ENCODE data around the gene CELA2A.
"Not testable (repeated sequence)": the region's sequence is repeated elsewhere in the genome, so short reads cannot be mapped to it uniquely, and the experiment has no call there.

Gene CELA2A

DNA sequence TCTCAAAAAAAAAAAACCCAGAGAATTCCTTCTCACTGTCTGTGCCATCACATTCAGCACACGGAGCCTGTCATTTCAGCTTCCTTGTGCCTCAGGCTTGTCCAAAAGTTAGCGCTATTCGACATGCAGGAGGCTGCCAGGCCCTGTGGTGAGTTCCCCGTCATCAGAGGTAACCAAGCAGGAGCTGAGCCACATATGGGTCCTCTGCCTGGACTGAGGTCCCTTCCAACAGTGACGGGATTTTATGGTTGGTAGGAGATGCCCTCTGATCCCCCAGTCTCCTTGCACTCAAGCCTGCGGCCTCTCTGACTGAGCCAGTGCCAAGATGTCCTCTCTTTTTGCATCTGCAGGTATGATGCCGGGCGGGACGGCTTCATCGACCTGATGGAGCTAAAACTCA, 31.0 kb upstream of the CELA2A start:
- DNase-seq: no peak

GRCh38 chr1:15425958-15426357, 30.6 kb upstream of the CELA2A start:
- DNase-seq: no peak

DNA sequence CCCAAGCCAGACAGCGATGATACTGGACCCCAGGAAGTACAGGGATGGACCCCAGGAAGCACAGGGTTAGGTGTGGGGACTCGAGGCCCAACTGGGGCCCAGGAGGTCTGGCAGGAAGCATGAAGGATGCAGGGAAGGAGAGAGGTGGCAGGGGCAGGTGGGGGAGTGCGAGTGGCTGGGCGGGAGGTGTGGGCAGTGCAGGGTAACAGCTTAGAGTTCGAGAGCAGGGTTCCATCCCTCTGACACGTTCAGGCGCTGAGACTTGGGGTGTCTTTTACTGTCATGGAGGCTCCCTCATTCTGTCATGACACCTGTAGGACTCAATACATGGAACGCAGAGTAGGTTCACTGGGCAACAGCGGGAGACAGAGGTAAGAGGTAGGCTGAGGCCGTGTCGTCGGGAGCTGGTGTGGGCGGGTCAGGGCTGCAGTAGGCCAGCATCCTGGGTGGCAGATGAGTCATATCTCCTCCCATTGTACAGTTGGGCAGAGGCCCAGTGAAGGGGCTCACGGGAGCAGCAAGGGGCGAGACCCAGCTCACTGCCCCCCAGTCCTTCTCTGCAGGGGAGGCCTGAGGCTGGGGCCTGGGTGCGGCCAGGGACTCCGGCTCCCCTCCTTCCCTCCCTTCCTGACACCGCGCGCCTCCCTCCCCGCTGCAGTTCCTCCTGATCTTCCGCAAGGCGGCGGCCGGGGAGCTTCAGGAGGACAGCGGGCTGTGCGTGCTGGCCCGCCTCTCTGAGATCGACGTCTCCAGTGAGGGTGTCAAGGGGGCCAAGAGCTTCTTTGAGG, 29.8 kb upstream of the CELA2A start:
- no peak for DNase-seq

- no peak for DNase-seq
Observed at GRCh38 chr1:15427280-15427666, 29.3 kb upstream of the CELA2A start.

- DNase-seq: not testable (repeated sequence)
Observed at GRCh38 chr1:15428252-15428651, 28.3 kb upstream of the CELA2A start.

DNA sequence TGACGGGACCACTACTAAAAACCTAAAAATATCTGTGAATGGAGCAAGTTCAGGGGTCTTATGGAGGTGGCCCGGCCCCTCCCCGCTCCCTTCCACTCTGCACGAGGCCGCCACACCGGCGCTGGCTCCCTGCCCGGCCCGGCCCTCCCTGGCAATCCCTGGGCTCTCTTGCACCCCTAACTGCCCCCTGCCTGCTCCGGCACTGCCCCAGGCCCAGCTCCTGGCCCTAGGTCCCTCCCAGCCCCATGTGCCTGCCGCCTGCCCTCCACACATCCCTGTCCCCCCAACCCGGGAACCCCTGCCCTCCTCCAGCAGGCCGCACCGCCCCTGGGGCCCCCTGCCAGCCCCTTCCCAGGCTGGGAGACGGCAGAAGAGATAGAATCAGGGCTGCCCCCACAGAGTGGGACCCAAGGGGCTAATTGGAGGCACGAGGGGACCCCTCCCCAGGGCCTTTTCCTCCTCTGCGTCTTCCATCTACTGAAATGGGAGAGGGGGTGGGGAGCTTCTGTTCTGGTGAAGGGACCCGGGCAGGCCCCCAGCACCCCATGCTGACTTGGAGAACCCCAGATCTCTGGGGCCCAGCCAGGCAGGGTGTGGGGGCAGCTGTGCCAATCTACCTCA, 27.6 kb upstream of the CELA2A start:
- no peak for DNase-seq

GRCh38 chr1:15429701-15430149, 26.8 kb upstream of the CELA2A start:
- DNase-seq: no peak

- no peak for DNase-seq
Observed at GRCh38 chr1:15430787-15431570, 25.6 kb upstream of the CELA2A start.

DNA sequence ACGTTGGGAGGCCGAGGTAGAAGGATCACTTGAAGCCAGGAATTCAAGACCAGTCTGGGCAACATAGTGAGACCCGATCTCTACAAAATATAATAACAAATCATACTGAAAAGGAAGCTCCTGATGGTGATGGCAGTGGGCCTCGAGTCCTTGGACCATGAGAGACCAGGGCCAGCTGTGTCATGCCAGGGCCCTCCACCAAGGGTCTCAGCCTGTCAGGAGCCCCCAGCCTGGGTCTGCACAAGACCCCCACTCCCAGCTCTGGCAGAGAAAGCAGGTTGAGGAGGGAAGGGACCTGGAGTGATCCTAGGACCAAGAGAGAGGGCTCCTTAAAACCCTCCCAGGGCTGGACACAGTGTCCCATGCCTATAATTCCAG, 25.0 kb upstream of the CELA2A start:
- no peak for DNase-seq

GRCh38 chr1:15432324-15432723, 24.2 kb upstream of the CELA2A start:
- no peak for DNase-seq

DNA sequence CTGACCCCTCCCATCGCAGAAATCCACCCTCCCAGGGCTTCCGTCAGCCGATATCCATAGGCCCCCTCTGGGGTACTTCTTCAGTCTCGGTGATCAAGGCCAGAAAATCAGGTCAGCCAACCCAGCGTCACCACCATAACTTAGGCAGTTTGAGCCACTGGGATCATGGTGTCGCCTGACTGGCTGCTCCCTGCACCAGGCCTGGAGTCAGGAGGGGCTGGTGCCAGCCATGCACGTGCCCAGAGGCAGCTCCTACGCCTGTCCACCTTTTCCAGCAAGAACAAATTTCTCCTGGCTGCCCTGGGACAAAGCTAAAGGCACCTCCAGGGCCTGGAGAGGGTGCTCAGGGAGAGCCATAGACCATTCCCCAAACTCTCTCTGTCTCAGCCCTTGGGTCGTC, 23.1 kb upstream of the CELA2A start:
- no peak for DNase-seq

DNA sequence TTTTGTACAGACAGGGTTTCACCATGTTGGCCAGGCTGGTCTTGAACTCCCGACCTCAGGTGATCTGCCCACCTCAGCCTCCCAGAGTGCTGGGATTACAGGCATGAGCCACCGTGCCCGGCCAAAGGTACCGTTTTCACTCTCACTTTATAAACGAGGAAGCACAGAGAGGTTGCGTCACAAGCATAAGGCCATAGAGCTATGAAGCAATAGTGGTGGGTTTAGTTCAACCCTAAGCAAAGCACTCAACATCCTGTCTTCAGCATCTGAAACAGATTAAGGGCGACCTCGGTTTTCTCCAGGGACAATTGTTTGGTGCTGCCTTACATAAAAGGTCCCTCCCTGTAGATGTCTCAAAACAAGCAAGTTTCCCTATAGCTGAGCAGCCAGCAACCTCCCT, 21.8 kb upstream of the CELA2A start:
- DNase-seq: peak; percentile 95

- DNase-seq: no peak
Observed at GRCh38 chr1:15435239-15436077, 21.1 kb upstream of the CELA2A start.

DNA sequence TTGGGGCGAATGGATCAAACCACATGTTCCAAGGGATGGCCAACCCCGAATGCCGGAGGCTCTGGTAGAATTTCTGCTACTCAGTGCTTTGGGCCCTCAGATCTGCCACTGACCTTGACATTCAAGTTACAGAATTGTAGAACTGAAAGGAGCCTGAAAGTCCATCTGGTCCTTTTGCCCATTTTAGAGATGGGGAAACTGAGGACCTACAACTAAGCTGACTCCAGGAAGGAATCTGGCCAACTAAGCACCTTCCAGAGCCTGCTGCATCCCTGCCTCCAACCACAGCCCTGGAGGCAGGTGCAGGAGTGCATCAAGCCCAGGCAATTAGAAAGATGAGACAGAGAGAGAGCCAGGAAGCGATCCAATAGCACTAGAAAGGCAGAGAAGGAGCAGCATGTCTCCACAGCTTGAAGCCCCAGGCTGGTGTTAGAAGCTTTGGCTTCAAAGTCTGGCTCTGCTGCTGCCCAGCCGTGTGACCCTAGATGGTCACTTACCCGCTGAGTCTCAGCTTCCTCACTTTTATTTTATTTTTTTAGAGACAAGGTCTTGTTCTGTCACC, 19.6 kb upstream of the CELA2A start:
- no peak for DNase-seq

- DNase-seq: no peak
Observed at GRCh38 chr1:15439325-15439724, 17.2 kb upstream of the CELA2A start.

DNA sequence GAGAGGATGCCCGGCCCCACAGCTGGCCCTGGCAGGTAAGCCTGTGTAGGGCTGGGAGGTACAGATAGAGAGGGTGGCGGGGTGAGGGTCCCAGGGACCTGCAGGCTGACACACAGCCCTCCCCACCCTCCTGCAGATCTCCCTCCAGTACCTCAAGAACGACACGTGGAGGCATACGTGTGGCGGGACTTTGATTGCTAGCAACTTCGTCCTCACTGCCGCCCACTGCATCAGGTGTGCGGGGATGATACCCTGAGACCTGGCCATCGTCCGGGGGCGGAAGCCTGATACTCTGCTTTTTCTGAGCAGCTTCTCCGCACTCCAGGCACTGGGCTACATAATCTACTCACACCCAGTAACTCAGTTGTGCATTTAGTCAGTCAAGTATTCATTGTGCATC, 16.2 kb upstream of the CELA2A start:
- no peak for DNase-seq

DNA sequence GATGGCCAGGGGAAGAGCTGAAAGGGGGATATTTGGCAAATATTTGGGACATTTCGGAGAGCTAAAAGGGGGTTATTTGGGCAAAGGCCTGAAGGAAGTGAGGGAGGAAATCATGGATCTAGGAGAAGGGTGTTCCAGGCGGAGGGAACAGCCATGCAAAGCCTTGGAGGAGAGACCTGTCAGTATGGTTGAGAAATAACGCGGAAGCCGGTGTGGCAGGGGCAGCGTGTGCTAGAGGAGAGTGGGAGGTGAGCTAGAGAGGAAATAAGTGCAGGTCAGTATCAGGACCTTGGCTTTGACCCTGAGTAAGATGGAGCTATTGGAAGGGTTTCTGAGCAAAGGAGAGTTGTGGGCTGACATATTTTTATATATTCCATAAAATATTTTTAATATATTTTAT, 15.3 kb upstream of the CELA2A start:
- DNase-seq: no peak

DNA sequence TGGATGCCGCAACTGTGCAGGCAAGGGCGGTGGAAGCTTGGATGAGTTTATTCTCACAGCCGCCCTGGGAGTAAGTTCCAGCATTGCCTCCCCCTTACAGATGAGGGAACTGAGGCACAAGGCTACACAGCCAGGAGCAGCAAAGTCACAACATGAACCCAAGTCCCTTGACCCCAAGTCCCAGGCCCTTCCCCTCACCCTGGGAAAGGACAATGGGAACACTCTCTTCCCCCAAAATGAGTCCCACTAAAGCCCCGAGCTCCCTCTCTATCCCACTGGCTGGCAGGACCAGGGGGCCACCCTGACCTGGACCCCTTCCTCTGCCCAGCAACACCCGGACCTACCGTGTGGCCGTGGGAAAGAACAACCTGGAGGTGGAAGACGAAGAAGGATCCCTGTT, 14.4 kb upstream of the CELA2A start:
- DNase-seq: no peak

- DNase-seq: no peak
Observed at GRCh38 chr1:15442759-15443158, 13.8 kb upstream of the CELA2A start.

DNA sequence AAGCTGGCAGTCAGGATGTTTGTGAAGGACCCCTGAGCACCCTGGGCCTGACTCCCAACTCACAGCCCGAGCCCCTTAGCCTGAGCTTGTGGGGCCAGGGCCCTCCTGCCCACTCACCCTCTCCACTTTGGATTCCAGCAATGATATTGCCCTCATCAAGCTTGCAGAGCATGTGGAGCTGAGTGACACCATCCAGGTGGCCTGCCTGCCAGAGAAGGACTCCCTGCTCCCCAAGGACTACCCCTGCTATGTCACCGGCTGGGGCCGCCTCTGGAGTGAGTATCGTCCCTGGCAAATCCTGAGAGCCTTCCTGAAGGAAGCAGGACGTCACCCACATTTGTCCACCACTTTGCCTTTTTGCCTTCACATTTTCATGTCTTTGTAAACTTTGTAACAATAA, 13.3 kb upstream of the CELA2A start:
- DNase-seq: no peak

- no peak for DNase-seq
Observed at GRCh38 chr1:15444468-15445389, 11.8 kb upstream of the CELA2A start.

Measured in GF-D8 (cell line).